Measurements from ENCODE around the gene KIF6.

The KIF6 gene

GRCh38 chr6:39281312-39281980 lies 443.8 kb downstream of the KIF6 start (continued):
- TF ChIP-seq ZNF37A (tag by site-specific recombination; IDR thresholded peaks at IDR 0.05) (no peak), OVOL3 (tag by site-specific recombination; IDR thresholded peaks at IDR 0.05) (no peak), ZNF677 (tag by site-specific recombination; IDR thresholded peaks at IDR 0.05) (no peak), ZNF660 (tag by site-specific recombination; IDR thresholded peaks at IDR 0.05) (no peak), ZNF624 (tag by site-specific recombination; IDR thresholded peaks at IDR 0.05) (no peak), ZNF610 (tag by site-specific recombination; IDR thresholded peaks at IDR 0.05; ENCODE audit: borderline replicate concordance) (no peak)

GRCh38 chr6:39280247-39280731 lies 444.9 kb downstream of the KIF6 start:
- Histone ChIP-seq H3K36me3 (ENCODE audit: control insufficient read depth in 2 of 2, insufficient read depth in 1 of 2, low read length in 2 of 2) (no peaks in the 10 kb centered on the region), H3K27ac (ENCODE audit: extremely low read depth, low read depth, low read length) (no peak overlapping the region), H3K4me1 (ENCODE audit: control insufficient read depth, insufficient read depth, low read length) (peaks cover 3% of the 10 kb centered on the region), H3K4me3 (ENCODE audit: low read depth, low read length) (no peak overlapping the region), H3K9me3 (ENCODE audit: control insufficient read depth, insufficient read depth, low read depth, low read length) (no peaks in the 10 kb centered on the region)
- CTCF ChIA-PET, result no interaction called here
- POLR2A ChIA-PET, result interaction anchor here (0.6 kb wide), 1 partner anchor 333 kb away, joined by 3 read pairs; no protein-coding TSS in a partner anchor
- TF ChIP-seq ZNF548 (tag by site-specific recombination; IDR thresholded peaks at IDR 0.05) (no peak), ZNF707 (tag by site-specific recombination; IDR thresholded peaks at IDR 0.05) (no peak), GLI2 (tag by site-specific recombination; IDR thresholded peaks at IDR 0.05; ENCODE audit: borderline replicate concordance, low read depth) (no peak), OSR2 (tag by site-specific recombination; IDR thresholded peaks at IDR 0.05) (peak; percentile 59), ZBTB17 (tag by site-specific recombination; IDR thresholded peaks at IDR 0.05) (no peak), ZNF639 (tag by site-specific recombination; IDR thresholded peaks at IDR 0.05) (no peak), KLF10 (tag by site-specific recombination; IDR thresholded peaks at IDR 0.05) (no peak), ZNF416 (tag by site-specific recombination; IDR thresholded peaks at IDR 0.05) (no peak), PRDM1 (tag by site-specific recombination; IDR thresholded peaks at IDR 0.05) (peak; percentile 89), ZNF747 (tag by site-specific recombination; IDR thresholded peaks at IDR 0.05) (no peak), SALL2 (tag by site-specific recombination; IDR thresholded peaks at IDR 0.05; ENCODE audit: borderline replicate concordance) (no peak), ZNF155 (tag by site-specific recombination; IDR thresholded peaks at IDR 0.05) (no peak), ZFP37 (tag by site-specific recombination; IDR thresholded peaks at IDR 0.05) (no peak), RBAK (tag by site-specific recombination; IDR thresholded peaks at IDR 0.05) (no peak), ZIC2 (tag by site-specific recombination; IDR thresholded peaks at IDR 0.05) (peak; percentile 17; the same call in 1 of the 2 replicates), ZNF280D (tag by site-specific recombination; IDR thresholded peaks at IDR 0.05) (no peak), BCL11A (tag by site-specific recombination; IDR thresholded peaks at IDR 0.05; ENCODE audit: low read depth) (no peak), ZBTB8A (tag by site-specific recombination; IDR thresholded peaks at IDR 0.05) (no peak), ZNF645 (tag by site-specific recombination; IDR thresholded peaks at IDR 0.05) (no peak), KLF1 (tag by site-specific recombination; IDR thresholded peaks at IDR 0.05) (peak; percentile 37; the same call in 1 of the 2 replicates), GFI1B (tag by site-specific recombination; IDR thresholded peaks at IDR 0.05) (peak; percentile 24; the same call in 1 of the 2 replicates), ZNF274 (IDR thresholded peaks at IDR 0.05; ENCODE audit: low read length) (no peak), ZNF274 (tag by site-specific recombination; IDR thresholded peaks at IDR 0.05; ENCODE audit: borderline replicate concordance) (no peak), ZNF223 (tag by site-specific recombination; IDR thresholded peaks at IDR 0.05) (no peak), ZNF704 (tag by site-specific recombination; IDR thresholded peaks at IDR 0.05) (no peak), KLF17 (tag by site-specific recombination; IDR thresholded peaks at IDR 0.05) (peak; percentile 96)
